ENCODE measurements around the gene PACS1. TPM values are rescaled to one million over a fixed set of nuclear protein-coding genes. Genes with fewer than 3 reads are reported as not detected.
"Not testable (repeated sequence)": the region's sequence is repeated elsewhere in the genome, so short reads cannot be mapped to it uniquely, and the experiment has no call there.

The PACS1 gene
- total RNA-seq, 2 donors from 2014 or later = 17.1 to 19.2 TPM

DNA sequence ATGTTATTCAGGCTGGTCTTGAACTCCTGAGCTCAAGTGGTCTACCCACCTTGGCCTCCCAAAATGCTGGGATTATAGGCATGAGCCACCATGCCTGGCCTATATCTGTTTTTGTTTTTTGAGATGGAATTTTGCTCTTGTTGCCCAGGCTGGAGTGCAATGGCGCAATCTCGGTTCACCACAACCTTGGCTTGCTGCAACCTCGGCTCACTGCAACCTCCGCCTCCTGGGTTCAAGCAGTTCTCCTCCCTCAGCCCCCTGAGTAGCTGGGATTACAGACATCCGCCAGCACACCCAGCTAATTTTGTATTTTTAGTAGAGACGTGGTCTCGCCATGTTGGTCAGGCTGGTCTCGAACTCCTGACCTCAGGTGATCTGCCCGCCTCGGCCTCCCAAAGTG is 29.7 kb downstream of the PACS1 start:
- intact Hi-C loops (cut with DNase I, micrococcal nuclease); DNase-seq; ATAC-seq: not testable (repeated sequence)

DNA sequence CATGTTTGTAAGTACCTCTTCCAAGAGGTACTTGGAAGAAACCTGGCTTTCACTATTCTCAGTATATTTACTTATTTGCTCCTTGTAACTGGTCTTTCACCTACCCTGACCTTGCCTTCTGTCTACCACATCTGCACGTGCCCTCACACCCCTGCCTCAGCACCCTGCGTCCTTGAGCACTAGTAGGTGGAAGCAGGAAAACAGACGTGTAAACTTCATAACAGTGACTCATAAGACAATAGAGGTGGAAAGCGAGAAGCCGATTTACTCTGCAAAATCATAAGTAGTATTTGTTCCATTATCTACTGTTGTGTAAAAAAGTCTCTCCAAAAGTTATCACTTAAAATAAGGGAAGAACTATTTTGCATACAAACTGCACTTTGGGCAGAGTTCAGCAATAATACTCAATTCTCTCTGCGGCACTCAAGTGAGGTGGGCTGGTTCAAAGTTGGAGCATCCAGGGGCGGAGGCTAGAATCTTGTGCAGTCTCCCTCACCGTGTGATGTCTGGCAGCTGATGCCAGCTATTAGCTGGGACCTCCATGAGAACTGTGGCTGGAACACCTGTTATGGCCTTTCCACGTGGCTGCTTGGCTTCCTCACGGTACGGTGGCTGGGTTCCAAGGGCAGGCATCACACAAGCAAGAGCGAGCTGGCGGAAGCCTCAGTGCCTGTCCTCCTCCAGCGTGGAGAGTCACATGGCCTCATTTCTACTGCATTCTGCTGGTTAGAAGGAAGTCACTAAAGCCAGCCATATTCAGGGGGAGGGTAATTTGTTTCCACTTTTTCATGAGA is 30.4 kb downstream of the PACS1 start:
- intact Hi-C loops (cut with DNase I, micrococcal nuclease) = no loop called here
- peak; percentile 84 for ATAC-seq
- peak; percentile 64 to 70 for DNase-seq

DNA sequence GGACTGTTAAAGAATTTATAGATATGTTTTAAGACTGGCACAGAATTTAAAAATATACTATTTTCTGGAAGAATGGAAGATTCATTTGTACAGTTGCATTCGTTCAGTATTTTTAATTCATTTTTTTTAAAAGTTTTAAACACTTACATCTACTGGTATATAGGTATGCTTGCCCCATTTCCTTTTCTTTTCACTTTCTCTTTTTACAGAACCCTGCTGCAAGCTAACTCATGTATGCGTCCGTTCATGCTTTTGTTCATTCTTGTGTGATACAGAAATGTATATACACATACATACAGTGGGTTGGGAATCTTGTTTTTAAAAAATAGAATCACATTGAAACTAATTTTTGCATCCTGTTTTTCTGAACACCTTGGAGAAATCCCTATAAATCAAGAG is 31.0 kb downstream of the PACS1 start:
- DNase-seq (no peak), ATAC-seq (no peak)
- intact Hi-C loops (cut with DNase I, micrococcal nuclease) = no loop called here

DNA sequence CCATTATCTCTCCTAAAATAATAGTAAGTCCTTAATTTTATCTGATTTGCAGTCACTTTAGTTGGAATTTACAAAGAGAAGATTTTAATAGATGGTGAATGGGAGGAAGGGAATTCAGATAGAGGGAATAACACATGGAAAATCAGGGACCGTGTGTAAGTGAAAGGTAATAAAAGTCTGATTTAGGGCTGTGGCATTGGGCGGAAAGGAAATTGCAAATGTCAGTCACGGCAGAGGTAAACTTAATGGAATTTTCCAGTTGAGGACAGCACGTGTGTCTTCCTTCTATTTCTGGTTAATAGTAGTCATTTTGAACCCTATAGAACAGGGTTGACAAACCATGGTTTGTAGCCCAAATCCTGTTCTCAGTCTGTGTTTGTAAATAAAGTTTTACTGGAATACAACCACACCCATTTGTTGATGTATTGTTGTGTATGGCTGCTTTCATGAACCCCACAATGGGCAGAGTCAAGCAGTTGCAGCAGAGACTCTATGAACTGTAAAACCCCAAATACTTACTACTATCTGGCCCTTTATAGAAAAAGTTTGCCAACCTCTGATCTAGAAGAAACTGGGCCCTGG is 34.1 kb downstream of the PACS1 start:
- ATAC-seq (no peak), DNase-seq (no peak)
- intact Hi-C loops (cut with DNase I, micrococcal nuclease) = no loop called here

DNA sequence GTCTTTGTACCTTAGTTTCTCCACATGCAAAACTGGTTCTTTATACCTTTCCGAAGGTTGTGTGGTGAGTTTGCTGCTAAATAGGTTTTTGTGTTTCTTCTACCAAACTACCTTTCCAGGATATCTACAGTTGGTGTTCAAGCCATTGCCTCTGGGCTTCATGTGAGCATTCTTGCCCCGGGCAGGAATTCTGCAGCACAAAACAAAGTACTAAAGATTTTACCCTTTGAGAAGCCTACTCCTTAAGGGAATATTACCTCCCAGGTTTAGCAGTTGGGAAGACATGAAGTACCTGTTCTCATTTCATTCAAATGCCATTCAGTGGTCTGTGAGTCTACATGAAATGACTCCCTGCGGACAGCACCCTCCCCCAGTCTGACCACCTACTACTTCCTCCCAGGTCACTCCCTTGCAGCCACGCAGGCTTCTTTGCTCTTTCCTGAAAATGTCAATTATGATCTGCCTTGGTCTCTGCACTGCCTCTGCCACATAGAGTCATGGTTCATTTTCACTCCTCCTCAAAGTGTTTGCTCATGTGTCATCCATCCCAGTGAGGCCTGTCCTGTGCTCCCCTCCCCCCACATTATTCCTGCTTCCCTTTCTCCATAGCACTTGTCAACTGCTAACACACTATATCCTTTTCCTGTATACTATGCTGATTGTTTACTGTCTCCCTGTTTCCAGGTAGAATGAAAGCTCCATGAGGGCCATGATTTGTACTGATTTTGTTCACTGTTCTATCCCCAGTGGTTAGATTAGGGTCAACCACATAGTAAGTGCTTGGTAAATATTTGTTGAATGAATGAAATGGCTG is 36.9 kb downstream of the PACS1 start:
- intact Hi-C loops (cut with DNase I, micrococcal nuclease) = no loop called here
- ATAC-seq = no peak
- DNase-seq = no peak

DNA sequence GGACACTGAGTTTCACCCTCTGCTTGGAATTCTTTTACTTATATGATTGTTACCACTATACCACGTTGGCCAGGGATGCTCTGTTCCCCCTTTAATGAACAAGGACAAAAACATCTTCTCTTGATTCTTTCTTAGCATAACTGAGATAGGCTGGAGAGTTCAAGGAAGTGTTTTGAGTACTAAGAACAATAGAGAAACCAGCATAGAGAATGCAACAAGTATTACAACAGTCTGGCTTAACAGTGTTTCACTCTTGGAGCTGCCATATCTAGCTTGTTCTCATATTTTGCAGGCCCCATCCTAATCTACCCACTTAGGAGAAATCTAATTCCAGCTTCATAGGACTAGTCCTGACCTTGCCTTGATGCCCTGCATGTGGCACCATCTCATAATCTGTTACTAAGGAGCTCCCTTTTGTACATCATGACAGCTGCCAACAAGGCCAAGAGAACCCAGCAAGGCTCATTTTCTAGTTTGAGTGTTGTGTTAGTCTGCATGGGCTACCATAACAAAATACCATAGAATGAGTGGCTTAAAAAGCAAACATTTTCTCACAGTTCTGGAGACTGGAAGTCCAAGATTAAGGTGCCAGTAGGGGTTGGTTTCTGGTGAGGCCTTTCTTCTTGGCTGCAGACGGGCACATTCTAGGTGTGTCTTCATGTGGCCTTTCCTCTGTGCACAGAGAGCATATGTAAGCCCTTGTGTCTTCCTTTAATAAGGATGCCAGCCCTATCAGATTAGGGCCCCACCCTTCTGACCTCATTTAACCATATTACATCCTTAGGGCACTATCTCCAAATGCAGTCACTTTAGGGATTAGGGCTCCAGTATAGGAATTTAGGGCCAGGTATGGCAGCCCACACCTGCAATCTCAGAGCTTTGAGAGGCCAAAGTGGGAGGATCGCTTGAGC is 37.8 kb downstream of the PACS1 start:
- intact Hi-C loops (cut with DNase I, micrococcal nuclease) = no loop called here
- ATAC-seq = no peak
- no peak for DNase-seq

DNA sequence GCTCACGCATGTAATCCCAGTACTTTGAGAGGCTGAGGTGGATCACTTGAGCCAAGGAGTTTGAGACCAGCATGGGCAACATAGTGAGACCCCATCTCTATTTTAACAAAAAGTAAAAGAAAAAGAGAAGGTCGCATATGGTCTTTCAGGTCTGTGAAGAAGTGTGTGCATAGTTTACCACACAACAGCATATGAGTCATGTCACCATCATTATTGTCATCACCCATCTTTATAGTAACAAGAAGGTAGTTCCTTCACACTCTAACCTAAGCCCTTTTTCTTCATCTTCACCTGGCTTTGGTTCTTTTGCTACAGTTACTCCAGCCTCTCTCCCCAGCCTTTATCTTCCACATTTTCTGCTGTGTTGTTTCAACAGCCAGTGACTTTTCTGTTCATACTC is 39.2 kb downstream of the PACS1 start:
- intact Hi-C loops (cut with DNase I, micrococcal nuclease) = no loop called here
- ATAC-seq (no peak), DNase-seq (no peak)

DNA sequence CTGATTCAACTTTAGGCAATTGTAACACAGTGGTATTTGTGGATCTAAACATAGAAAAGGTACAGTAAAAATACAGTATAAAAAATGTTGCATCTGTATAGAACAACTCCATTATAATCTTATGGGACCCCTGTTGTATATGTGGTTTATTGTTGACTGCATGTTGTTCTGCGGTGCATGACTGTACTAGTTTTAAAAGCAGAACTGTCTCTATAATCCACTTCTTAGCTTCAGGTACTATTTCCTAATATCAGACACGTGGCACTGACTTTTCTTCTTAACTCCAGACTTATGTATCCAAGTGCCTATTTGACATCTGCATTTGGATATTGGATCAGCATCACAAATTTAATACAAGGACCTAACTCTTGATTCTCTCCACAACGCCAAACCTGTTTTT is 41.1 kb downstream of the PACS1 start:
- ATAC-seq (no peak), DNase-seq (no peak)
- intact Hi-C loops (cut with DNase I, micrococcal nuclease) = no loop called here

DNA sequence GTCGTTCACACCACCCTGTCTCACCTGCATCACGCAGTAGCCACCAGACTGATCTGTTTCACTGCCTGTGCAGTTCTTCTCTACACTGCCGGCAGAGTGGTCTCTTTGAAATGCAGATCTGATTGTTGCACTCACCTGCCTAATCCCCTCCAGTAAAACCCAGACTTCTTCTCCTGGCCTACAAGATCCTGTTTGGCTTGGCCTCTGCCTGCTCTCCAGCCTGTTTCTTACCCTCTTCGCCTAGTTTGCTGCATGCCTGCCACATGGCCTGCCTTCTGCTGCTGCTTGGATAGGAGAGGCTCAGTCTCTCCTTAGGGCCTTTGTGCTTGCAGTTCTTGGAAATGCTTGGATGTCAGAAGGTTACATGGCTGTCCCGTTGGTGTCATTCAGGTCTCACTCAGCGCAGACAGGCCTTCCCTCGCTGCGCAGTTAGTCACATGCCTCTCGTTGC is 42.0 kb downstream of the PACS1 start:
- DNase-seq = no peak
- intact Hi-C loops (cut with DNase I, micrococcal nuclease) = no loop called here
- no peak for ATAC-seq

DNA sequence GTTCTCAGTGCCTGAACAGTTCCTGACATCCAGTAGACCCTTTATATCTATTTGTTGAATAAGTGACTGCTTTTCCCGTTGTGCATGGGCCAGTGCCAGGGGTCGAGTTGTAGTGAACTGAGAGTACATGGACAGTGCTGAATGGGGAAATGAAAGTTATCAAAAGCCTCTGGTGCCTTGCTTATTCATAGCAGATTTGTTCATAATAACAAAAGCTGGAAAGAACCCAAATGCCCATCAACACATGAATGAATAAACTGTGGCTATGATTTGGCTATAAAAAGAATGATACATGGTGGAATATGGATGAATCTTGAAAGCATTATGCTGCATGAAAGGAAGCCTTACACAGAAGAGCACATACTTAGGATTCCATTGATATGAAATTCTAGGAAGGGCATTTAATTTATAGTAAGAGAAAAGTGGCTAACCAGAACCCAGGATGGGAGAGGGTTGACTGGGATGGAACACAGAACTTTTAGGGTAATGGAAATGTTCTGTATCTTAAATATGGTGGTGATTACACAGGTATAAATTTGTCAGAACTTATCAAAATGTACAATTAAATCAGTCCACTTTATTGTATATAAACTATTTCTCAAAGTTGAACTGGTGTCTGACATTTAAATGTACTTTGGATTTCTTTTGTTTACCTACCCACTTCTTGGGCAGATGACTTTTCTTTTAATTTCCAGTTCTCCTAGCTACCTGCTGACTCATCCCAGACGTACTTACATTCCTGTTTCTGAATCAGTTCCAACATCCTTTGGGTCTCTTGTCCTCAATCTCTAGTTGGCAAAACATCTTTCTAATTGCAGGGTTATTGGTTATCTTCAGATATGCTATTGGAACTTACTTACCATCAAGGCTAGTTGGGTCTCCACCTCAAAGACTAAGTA is 42.8 kb downstream of the PACS1 start:
- peak; percentile 63 for ATAC-seq
- no peak for DNase-seq
- intact Hi-C loops (cut with DNase I, micrococcal nuclease) = no loop called here

DNA sequence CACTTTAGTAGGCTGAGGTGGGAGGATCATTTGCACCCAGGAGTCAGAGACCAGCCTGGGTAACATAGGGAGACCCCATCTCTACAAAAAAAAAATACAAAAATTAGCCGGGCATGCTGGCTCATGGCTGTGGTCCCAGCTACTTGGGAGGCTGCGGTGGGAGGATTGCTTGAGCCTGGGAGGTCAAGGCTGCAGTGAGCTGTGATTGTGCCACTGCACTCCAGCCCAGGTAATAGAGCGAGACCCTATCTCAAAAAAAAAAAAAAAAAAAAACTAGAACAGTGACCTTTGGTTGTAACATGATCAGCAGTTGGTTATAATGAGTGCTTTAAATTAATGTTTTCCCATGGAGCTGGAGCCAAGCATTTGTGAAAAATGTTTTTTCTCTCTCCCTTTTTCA is 44.9 kb downstream of the PACS1 start:
- DNase-seq; ATAC-seq; intact Hi-C loops (cut with DNase I, micrococcal nuclease): not testable (repeated sequence)

DNA sequence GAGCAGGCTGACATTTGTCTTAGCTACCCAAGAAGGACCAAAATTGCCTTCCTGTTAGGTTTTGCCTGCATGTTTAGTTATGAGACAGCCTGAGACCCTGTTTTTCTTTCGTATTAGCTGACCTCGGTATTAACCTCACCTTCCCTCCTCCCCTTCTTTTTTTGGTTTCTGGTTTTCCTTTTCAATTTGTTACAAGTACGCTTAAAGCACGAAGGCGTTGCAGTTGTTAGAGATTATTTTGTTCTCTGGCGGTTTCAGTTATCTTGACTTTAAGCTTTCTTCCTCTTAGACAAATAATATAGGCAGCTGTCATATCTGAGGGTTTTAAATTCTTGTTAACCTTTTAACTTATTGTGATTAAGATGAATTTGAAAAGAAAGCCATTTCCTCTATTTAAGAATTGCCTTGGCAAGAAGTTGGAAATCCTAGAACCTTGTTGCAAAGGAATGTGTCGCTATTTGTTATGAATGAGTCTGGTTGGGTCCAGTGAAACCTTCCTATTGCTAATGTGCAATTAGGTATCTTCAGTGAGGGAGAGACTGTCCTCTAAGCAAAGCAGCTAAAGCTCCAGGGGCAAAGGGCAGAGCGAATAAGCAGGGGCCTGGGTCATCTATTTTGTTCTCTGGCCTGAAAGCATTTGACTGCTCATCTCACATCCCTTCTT is 45.7 kb downstream of the PACS1 start:
- DNase-seq = no peak
- intact Hi-C loops (cut with DNase I, micrococcal nuclease) = no loop called here
- no peak for ATAC-seq

DNA sequence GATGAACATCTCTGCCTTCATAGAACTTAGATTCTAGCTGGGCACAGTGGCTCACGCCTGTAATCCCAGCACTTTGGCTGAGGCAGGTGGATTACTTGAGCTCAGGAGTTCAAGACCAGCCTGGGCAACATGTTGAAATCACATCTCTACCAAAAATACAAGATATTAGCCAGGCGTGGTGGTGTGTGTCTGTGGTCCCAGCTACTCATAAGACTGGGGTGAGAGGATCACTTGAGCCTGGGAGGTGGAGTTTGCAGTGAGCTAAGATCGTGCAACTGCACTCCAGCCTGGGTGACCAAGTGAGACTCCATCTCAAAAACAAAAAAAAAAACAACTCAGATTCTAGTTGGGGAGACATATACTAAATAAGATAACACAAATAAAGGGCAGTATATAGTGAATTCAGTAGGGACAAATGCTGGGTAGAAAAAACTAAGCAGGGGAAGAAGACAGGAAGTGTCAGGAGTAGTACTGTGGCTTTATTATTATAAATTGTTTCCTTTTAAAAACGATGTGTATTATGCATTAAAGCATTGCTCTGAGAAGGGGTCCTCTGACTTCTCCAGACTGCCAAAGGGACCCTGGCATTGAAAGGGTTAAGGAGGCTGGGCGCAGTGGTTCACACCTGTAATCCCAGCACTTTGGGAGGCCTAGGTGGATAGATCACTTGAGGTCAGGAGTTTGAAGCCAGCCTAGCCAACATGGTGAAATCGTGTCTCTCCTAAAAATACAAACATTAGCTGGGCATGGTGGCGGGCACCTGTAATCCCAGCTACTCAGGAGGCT is 46.7 kb downstream of the PACS1 start:
- DNase-seq (no peak), ATAC-seq (no peak)
- intact Hi-C loops (cut with DNase I, micrococcal nuclease) = no loop called here

DNA sequence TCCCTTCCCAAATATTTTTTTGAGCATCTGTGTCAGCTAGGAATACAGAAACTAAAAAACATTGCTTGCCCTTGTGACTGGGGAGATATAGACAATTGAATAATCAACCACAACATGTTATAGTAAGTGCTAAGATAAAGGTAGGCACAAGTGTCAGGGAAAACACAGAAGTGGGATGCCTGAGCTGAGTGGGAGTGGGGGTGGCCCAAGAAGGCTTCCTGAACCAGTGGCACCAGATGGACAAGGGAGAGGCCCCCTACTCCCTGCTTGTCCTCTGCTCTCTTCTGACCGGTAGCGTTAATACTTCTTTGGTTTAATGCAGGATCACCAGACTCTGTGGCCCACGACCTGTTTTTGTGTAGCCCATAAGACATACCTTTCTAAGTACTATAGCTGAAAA is 48.8 kb downstream of the PACS1 start:
- DNase-seq (no peak), ATAC-seq (no peak)
- intact Hi-C loops (cut with DNase I, micrococcal nuclease) = no loop called here

DNA sequence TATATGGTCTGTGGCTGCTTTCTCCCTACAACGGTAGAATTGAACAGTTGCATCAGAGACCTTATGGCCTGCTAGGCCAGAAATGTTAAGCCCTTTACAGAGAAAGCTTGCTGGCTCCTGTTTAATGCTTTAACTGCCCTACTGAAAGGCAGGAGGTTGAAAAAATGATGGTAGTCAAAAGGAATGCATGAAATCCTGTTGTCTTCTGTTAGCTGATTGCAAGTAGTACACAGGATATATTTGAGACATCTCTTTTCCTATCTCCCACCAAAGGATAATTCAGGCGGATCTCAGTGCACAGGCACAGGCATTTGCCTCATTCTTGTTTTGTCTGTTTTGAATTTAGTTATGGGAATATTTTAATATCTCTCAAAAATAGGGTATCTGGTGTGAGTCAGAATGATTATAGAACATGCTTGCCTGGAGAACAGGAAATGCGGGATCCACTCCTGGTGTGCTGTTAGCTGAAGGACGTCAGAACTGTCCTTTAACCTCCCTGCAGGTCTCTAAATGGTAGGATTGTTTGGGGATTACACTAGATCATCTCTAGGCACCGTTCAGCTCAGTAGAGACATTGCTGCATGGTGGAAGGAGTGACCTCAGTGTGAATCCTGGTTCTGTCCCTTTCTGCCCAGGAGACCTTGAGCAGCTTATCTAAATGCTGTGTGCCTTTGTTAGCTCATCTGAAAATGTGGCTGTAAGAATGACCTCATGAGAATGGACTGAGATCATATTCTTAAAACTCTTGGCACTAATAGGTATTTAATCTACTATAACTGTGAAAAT is 49.5 kb downstream of the PACS1 start:
- no peak for ATAC-seq
- intact Hi-C loops (cut with DNase I, micrococcal nuclease) = no loop called here
- no peak for DNase-seq

DNA sequence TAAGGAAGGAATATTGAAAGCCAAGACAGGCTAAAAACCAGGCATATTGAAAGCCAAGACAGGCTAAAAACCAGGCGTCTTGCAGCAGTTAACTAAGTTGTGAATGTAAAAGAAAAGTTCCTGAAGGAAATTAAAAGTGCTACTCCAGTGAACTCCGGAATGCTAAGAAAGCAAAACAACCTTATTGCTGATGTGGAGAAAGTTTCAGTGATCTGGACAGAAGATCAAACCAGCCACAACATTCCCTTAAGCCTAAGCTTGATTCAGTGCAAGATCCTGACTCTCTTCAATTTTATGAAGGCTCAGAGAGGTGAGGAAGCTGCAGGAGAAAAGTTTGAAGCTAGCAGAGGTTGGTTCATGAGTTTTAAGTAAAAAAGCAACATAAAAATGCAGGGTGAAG is 51.4 kb downstream of the PACS1 start:
- DNase-seq (no peak), ATAC-seq (no peak)
- intact Hi-C loops (cut with DNase I, micrococcal nuclease) = no loop called here

Measured in left colon (tissue), 2 donors.